ENCODE measurements around the gene PNMA6A. TPM values are rescaled to one million over a fixed set of nuclear protein-coding genes. Genes with fewer than 3 reads are reported as not detected.
"Not testable (repeated sequence)": the region's sequence is repeated elsewhere in the genome, so short reads cannot be mapped to it uniquely, and the experiment has no call there.

PNMA6A gene
- total RNA-seq, 4 donors from 2014 or later, result 2.3 to 4.9 (median 4.4) TPM

GRCh38 chrX:153064061-153064460 is 8.2 kb upstream of the PNMA6A start:
- Histone ChIP-seq H3K27ac (no peak overlapping the region), H3K4me1 (no peaks in the 10 kb centered on the region), H3K9me3 (no peaks in the 10 kb centered on the region), H3K36me3 (no peaks in the 10 kb centered on the region), H3K4me3 (replicated peaks in 1 of 3) (no peak overlapping the region), H3K27me3 (no peaks in the 10 kb centered on the region)
- TF ChIP-seq POLR2A (IDR thresholded peaks at IDR 0.05), result no peak
- TF ChIP-seq, protein P1, sequence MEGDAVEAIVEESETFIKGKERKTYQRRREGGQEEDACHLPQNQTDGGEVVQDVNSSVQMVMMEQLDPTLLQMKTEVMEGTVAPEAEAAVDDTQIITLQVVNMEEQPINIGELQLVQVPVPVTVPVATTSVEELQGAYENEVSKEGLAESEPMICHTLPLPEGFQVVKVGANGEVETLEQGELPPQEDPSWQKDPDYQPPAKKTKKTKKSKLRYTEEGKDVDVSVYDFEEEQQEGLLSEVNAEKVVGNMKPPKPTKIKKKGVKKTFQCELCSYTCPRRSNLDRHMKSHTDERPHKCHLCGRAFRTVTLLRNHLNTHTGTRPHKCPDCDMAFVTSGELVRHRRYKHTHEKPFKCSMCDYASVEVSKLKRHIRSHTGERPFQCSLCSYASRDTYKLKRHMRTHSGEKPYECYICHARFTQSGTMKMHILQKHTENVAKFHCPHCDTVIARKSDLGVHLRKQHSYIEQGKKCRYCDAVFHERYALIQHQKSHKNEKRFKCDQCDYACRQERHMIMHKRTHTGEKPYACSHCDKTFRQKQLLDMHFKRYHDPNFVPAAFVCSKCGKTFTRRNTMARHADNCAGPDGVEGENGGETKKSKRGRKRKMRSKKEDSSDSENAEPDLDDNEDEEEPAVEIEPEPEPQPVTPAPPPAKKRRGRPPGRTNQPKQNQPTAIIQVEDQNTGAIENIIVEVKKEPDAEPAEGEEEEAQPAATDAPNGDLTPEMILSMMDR (IDR thresholded peaks at IDR 0.05), result no peak
- no peak for DNase-seq
- intact Hi-C loops (cut with DNase I), result no loop called here
- WGBS, 2 donors, result 90% methylated on average over 2 of the region's 2 CpGs

- Histone ChIP-seq H3K4me1 (no peaks in the 10 kb centered on the region), H3K9me3 (no peaks in the 10 kb centered on the region), H3K27me3 (no peaks in the 10 kb centered on the region), H3K36me3 (no peaks in the 10 kb centered on the region), H3K27ac (no peak overlapping the region), H3K4me3 (replicated peaks in 1 of 3) (no peak overlapping the region)
- intact Hi-C loops (cut with DNase I), result no loop called here
- DNase-seq, result no peak
- no peak for TF ChIP-seq POLR2A (IDR thresholded peaks at IDR 0.05)
- TF ChIP-seq, protein P1 (IDR thresholded peaks at IDR 0.05), result no peak
- WGBS, 2 donors, result 86% methylated on average over 6 of the region's 6 CpGs; no CpG with 5 or more reads in 1 of the 2 donors
These were observed 6.9 kb upstream of the PNMA6A start for GRCh38 chrX:153065389-153065788.

GRCh38 chrX:153066402-153066801 is 5.9 kb upstream of the PNMA6A start:
- intact Hi-C loops (cut with DNase I); DNase-seq; H3K4me3 ChIP-seq (replicated peaks in 1 of 3); H3K9me3 ChIP-seq; H3K27me3 ChIP-seq; H3K36me3 ChIP-seq; H3K4me1 ChIP-seq; H3K27ac ChIP-seq: not testable (repeated sequence)
- no CpG with 5 or more reads among the region's 12 CpGs for WGBS, 2 donors

DNA sequence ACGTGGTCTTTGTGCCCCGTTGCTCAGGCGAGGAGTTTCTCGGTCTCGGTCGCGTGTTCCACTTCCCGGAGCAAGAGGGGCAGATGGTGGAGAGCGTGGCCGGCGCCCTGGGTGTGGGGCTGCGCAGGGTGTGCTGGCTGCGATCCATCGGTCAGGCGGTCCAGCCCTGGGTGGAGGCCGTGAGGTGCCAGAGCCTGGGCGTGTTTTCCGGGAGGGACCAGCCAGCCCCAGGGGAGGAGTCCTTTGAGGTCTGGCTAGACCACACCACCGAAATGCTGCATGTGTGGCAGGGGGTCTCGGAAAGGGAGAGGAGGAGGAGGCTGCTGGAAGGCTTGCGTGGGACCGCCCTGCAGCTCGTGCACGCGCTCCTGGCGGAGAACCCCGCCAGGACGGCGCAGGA is 1.1 kb downstream of the PNMA6A start:
- DNase-seq; intact Hi-C loops (cut with DNase I); H3K27ac ChIP-seq; H3K4me1 ChIP-seq; H3K4me3 ChIP-seq (replicated peaks in 1 of 3); H3K36me3 ChIP-seq; H3K9me3 ChIP-seq; H3K27me3 ChIP-seq: not testable (repeated sequence)
- no CpG with 5 or more reads among the region's 29 CpGs for WGBS, 2 donors

DNA sequence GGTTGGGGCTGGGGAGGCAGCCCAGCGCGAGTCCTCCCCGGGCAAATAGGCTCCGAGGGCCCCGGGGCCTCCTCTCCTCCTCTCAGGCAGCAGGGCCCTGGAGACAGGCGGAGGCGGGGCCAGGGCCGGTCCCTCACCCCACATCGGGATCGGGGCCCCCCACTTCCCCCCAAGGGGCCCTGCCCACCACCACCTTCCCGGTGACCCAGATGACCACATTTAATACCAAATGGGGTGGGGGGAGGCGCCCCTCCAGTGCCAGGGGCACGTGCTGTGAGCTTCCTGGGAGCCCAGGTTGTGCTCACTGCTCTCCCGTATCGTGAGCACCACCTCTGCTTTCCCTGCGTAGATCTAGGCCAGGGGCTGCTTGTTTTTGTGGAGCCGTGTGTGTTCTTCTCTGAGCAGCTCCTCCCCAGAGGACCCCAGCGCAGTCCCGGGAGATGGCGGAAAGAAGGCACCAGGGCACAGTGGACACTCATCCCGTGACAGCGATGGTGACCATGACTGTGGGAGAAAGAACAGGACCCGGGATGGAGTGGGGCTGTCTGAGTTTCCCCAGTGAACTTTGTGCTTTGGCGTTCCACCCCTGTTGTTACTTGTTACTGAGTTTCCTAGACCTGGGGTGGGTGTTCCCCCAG is 2.1 kb downstream of the PNMA6A start:
- no peaks in the 10 kb centered on the region for H3K4me1 ChIP-seq
- TF ChIP-seq POLR2A (IDR thresholded peaks at IDR 0.05), result no peak
- TF ChIP-seq, protein P1 (IDR thresholded peaks at IDR 0.05), result no peak
- H3K27ac ChIP-seq, result no peak overlapping the region
- intact Hi-C loops (cut with DNase I), result no loop called here
- no peak overlapping the region for H3K4me3 ChIP-seq (replicated peaks in 1 of 3)
- WGBS, 2 donors, result 82% methylated on average over 2 to 11 of the region's 24 CpGs
- no peak for DNase-seq
- no peaks in the 10 kb centered on the region for H3K9me3 ChIP-seq
- H3K27me3 ChIP-seq, result no peaks in the 10 kb centered on the region
- no peaks in the 10 kb centered on the region for H3K36me3 ChIP-seq

DNA sequence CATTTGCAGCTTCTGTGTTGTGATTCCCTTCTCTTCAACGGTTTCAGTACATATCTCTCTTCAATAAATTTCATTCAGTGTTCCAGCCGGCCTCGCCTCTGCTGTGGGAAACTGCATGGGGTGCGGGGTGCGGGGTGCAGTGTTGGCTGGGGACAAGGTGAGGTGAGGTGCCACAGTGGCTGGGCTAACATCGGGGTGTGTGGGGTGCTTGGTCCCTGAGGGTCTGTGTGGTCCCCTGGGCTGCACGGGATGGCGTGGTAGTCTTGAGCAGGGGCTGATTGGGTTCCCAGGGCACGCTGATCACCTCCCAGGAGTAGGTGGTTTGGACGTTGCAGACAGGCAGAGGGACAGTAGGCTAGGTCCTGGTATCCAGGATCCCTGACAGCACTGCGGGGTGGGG is 2.7 kb downstream of the PNMA6A start:
- H3K27me3 ChIP-seq, result no peaks in the 10 kb centered on the region
- no peak overlapping the region for H3K27ac ChIP-seq
- TF ChIP-seq POLR2A (IDR thresholded peaks at IDR 0.05), result no peak
- TF ChIP-seq, protein P1 (IDR thresholded peaks at IDR 0.05), result no peak
- no peak overlapping the region for H3K4me3 ChIP-seq (replicated peaks in 1 of 3)
- no peaks in the 10 kb centered on the region for H3K36me3 ChIP-seq
- DNase-seq, result no peak
- H3K4me1 ChIP-seq, result no peaks in the 10 kb centered on the region
- intact Hi-C loops (cut with DNase I), result no loop called here
- H3K9me3 ChIP-seq, result no peaks in the 10 kb centered on the region
- 80 to 98% methylated on average over 1 to 7 of the region's 11 CpGs for WGBS, 2 donors
